ENCODE measurements around the gene ITGB1.
"Not testable (repeated sequence)": the region's sequence is repeated elsewhere in the genome, so short reads cannot be mapped to it uniquely, and the experiment has no call there.

Gene ITGB1

GRCh38 chr10:32930036-32930435 is 28.0 kb downstream of the ITGB1 start:
- no peak for DNase-seq

GRCh38 chr10:32929634-32930033 is 28.4 kb downstream of the ITGB1 start:
- peak in 1 of 2 donors; percentile 33 for DNase-seq

GRCh38 chr10:32927750-32928149 is 30.3 kb downstream of the ITGB1 start:
- DNase-seq, result no peak

- no peak for DNase-seq
Observed at GRCh38 chr10:32923849-32924248, 34.2 kb downstream of the ITGB1 start.

GRCh38 chr10:32923134-32923533 is 34.9 kb downstream of the ITGB1 start:
- DNase-seq, result no peak

GRCh38 chr10:32922170-32922569 is 35.9 kb downstream of the ITGB1 start:
- no peak for DNase-seq

- DNase-seq, result not testable (repeated sequence)
Observed at GRCh38 chr10:32917817-32918216, 40.2 kb downstream of the ITGB1 start.

GRCh38 chr10:32911285-32912016 is 46.6 kb downstream of the ITGB1 start:
- no peak for DNase-seq

GRCh38 chr10:32909970-32910369 is 48.1 kb downstream of the ITGB1 start:
- not testable (repeated sequence) for DNase-seq

- no peak for DNase-seq
Observed at GRCh38 chr10:32909456-32909855, 48.6 kb downstream of the ITGB1 start.

- DNase-seq, result no peak
Observed at GRCh38 chr10:32906595-32906994, 51.4 kb downstream of the ITGB1 start.

GRCh38 chr10:32905466-32905865 is 52.6 kb downstream of the ITGB1 start:
- DNase-seq, result no peak

GRCh38 chr10:32901815-32902214 is 56.2 kb downstream of the ITGB1 start:
- DNase-seq, result no peak

GRCh38 chr10:32895200-32895968 is 62.6 kb downstream of the ITGB1 start:
- DNase-seq, result not testable (repeated sequence)

GRCh38 chr10:32893916-32894664 is 63.9 kb downstream of the ITGB1 start:
- DNase-seq, result no peak

GRCh38 chr10:32893434-32893833 is 64.6 kb downstream of the ITGB1 start:
- DNase-seq, result no peak

- no peak for DNase-seq
Observed at GRCh38 chr10:32891261-32891660, 66.8 kb downstream of the ITGB1 start.

- DNase-seq, result no peak
Observed at GRCh38 chr10:32890444-32890843, 67.6 kb downstream of the ITGB1 start.

GRCh38 chr10:32889631-32890212 is 68.3 kb downstream of the ITGB1 start:
- DNase-seq, result no peak

- DNase-seq, result no peak
Observed at GRCh38 chr10:32888161-32888927, 69.7 kb downstream of the ITGB1 start.

- DNase-seq, result no peak
Observed at GRCh38 chr10:32887481-32887880, 70.5 kb downstream of the ITGB1 start.

- no peak for DNase-seq
Observed at GRCh38 chr10:32882076-32882475, 76.0 kb downstream of the ITGB1 start.
